Adrenal gland (tissue), 12 donors: ENCODE results near the gene ZNF738. TPM values are rescaled to one million over a fixed set of nuclear protein-coding genes. Genes with fewer than 3 reads are reported as not detected.

Experiments used
- DNase-seq, 7 donors: peaks; one replicate each; pipeline ENCODE4 v3.0.0-alpha.2; 2019 to 2020
- H3K27ac ChIP-seq, 5 donors: fragments of 200-600 bp; sonication (generic) in 4 of 5; 1 replicate in 3 of 5; 2 replicates in 2 of 5; pipeline versions ENCODE4 v1.5.1 to v1.8.0; 2016 to 2020; ENCODE audit warnings: mild to moderate bottlenecking in 1 of 5
- H3K27me3 ChIP-seq: fragments of 200-600 bp; 2 replicates; pipeline ENCODE4 v1.8.0; 2021
- H3K36me3 ChIP-seq, 2 donors: fragments of 200-600 bp; replicated peaks in 1 of 2; 1 replicate in 1 of 2; 2 replicates in 1 of 2; pipeline versions ENCODE4 v1.5.1 to v1.8.0; 2018 to 2022
- H3K4me1 ChIP-seq, 2 donors: fragments of 200-600 bp; replicated peaks in 1 of 2; 1 replicate in 1 of 2; 2 replicates in 1 of 2; pipeline versions ENCODE4 v1.5.1 to v1.8.0; 2018 to 2021
- H3K4me3 ChIP-seq, 4 donors: fragments of 200-600 bp; sonication (generic) in 3 of 4; one replicate each; pipeline ENCODE4 v1.5.1; 2016 to 2018
- H3K9me3 ChIP-seq, 3 donors: fragments of 200-600 bp; sonication (generic) in 1 of 3; replicated peaks in 1 of 3; 1 replicate in 2 of 3; 2 replicates in 1 of 3; pipeline versions ENCODE4 v1.5.1 to v1.8.0; 2016 to 2021
- POLR2A ChIP-seq, 2 donors: fragments of 450-650 bp; IDR thresholded peaks; one replicate each; pipeline ENCODE4 v1.6.1; 2017; ENCODE audit warnings: antibody characterized with exemption in 2 of 2, mild to moderate bottlenecking in 2 of 2, moderate library complexity in 1 of 2
- WGBS, 4 donors: extraction: QIAGEN DNeasy Blood & Tissue Kit in 2 of 4; methylation state at CpG; one replicate each; pipeline versions ENCODE4 v1.1.5 to v1.1.7; 2013 to 2017; 5-methylcytosine and 5-hydroxymethylcytosine counted together
- intact Hi-C, 2 donors: fragments of 100-400 bp; cut with DNase I; formaldehyde crosslinking; loops; one replicate each; pipeline versions ENCODE4 v1.14.1 to v1.15.0; 2022 to 2023
- polyA plus RNA-seq, 3 donors: library from polyadenylated mRNA; stranded (reverse); fragments of 200-250 nt in 2 of 3; fragments of 350-450 nt in 1 of 3; fragmentation: Illumina TruSeq in 1 of 3; extraction: RNeasy Lipid Tissue Mini Kit (QIAGEN cat#74804) in 1 of 3; gene quantifications; one replicate each; pipeline ENCODE4 v1.2.3, GENCODE V29; 2013 to 2014
- total RNA-seq, 9 donors: library from RNA; depleted of rRNA in 4 of 9; stranded (reverse); fragments of >200 nt in 4 of 9; fragments of 120-200 nt in 1 of 9; fragmentation: NEBNext Ultra II Directional in 1 of 9; extraction: Animal tissue kit (Norgen Biotek cat#: 25700) in 1 of 9; gene quantifications; one replicate each; pipeline versions ENCODE4 v1.1.0 to v1.2.4, GENCODE V29; 2013 to 2023
- TF ChIP-seq, protein P1 (sequence below), 6 experiments: fragments of 450-650 bp in 4 of 6; fragments of 200-600 bp in 2 of 6; sonication (generic) in 1 of 6; IDR thresholded peaks; 1 replicate in 5 of 6; 2 replicates in 1 of 6; pipeline versions ENCODE4 v1.5.1 to v1.8.0; 2016 to 2021; ENCODE audit warnings: antibody characterized with exemption in 6 of 6, mild to moderate bottlenecking in 2 of 6, moderate library complexity in 1 of 6
- donor health status: healthy with polysubstance abuse.
- donor health status: Bipolar disorder and iron deficiency.
- donor health status: DM: yes; HTN: yes; CAD: no.
- donor health status: DM: no; HTN: no; CAD: no.
- donor health status: DM: no; HTN: no; CAD: no.
- donor health status: DM: yes; HTN: yes; CAD: no.

The ZNF738 gene
- total and polyA plus RNA-seq, 12 donors, result 2.8 to 24.0 (median 4.8) TPM

GRCh38 chr19:21352830-21353229, 6.0 kb upstream of the ZNF738 start:
- no peaks in the 10 kb centered on the region for H3K9me3 ChIP-seq
- WGBS, 4 donors, result 33 to 72% (median 53%) methylated on average over 1 to 2 of the region's 2 CpGs
- intact Hi-C loops, result no loop called here
- no peak overlapping the region for H3K4me3 ChIP-seq
- H3K4me1 ChIP-seq, result no peaks in the 10 kb centered on the region
- H3K27ac ChIP-seq, result no peak overlapping the region
- H3K27me3 ChIP-seq, result no peaks in the 10 kb centered on the region
- no peak for DNase-seq
- TF ChIP-seq, protein P1, sequence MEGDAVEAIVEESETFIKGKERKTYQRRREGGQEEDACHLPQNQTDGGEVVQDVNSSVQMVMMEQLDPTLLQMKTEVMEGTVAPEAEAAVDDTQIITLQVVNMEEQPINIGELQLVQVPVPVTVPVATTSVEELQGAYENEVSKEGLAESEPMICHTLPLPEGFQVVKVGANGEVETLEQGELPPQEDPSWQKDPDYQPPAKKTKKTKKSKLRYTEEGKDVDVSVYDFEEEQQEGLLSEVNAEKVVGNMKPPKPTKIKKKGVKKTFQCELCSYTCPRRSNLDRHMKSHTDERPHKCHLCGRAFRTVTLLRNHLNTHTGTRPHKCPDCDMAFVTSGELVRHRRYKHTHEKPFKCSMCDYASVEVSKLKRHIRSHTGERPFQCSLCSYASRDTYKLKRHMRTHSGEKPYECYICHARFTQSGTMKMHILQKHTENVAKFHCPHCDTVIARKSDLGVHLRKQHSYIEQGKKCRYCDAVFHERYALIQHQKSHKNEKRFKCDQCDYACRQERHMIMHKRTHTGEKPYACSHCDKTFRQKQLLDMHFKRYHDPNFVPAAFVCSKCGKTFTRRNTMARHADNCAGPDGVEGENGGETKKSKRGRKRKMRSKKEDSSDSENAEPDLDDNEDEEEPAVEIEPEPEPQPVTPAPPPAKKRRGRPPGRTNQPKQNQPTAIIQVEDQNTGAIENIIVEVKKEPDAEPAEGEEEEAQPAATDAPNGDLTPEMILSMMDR (IDR thresholded peaks at IDR 0.05), result no peak
- TF ChIP-seq POLR2A (IDR thresholded peaks at IDR 0.05), result no peak
- H3K36me3 ChIP-seq, result no peaks in the 10 kb centered on the region

DNA sequence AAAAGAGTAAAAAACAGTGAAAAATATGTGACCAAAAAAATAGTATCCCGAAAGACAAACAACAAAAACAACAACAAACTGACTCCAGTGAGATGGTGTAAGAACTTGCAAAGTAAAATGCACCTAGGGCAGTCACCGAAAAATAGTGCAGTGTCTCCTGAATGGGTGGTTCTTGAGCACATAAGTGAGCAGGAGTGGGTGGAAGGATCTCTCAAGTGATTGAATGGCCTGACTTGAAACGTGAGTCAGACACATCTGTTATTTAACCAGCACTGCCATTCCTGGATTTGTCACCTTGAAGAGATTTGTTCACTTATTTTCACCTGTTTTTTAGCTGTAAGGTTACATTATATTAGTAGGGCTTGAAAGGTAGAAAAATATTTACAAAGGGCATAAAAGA, 3.5 kb downstream of the ZNF738 start:
- 82 to 91% (median 90%) methylated on average over 3 of the region's 3 CpGs for WGBS, 4 donors
- no peak for DNase-seq
- H3K27me3 ChIP-seq, result no peaks in the 10 kb centered on the region
- H3K4me3 ChIP-seq, result no peak overlapping the region
- peaks cover 0 to 4% of the 10 kb centered on the region in 2 donors for H3K4me1 ChIP-seq
- no peak for TF ChIP-seq POLR2A (IDR thresholded peaks at IDR 0.05)
- TF ChIP-seq, protein P1 (IDR thresholded peaks at IDR 0.05), result no peak
- intact Hi-C loops, result no loop called here
- H3K36me3 ChIP-seq, result peaks cover 0 to 8% of the 10 kb centered on the region in 2 donors
- no peak overlapping the region for H3K27ac ChIP-seq
- no peaks in the 10 kb centered on the region for H3K9me3 ChIP-seq

GRCh38 chr19:21383980-21384582, 25.3 kb downstream of the ZNF738 start:
- intact Hi-C loops, result no loop called here
- Histone ChIP-seq H3K4me1 (no peaks in the 10 kb centered on the region), H3K27me3 (no peaks in the 10 kb centered on the region), H3K9me3 (peaks cover 6 to 68% (median 13%) of the 10 kb centered on the region in 3 donors), H3K27ac (no peak overlapping the region), H3K36me3 (peaks cover 0 to 7% of the 10 kb centered on the region in 2 donors), H3K4me3 (peak overlapping the region in 1 of 4 donors; percentile 8)
- TF ChIP-seq POLR2A (IDR thresholded peaks at IDR 0.05), result no peak
- TF ChIP-seq, protein P1 (IDR thresholded peaks at IDR 0.05), result no peak
- no peak for DNase-seq
- 96 to 98% (median 97%) methylated on average over 4 of the region's 4 CpGs for WGBS, 4 donors

- Histone ChIP-seq H3K27ac (no peak overlapping the region), H3K27me3 (no peaks in the 10 kb centered on the region), H3K9me3 (no peaks in the 10 kb centered on the region), H3K4me3 (no peak overlapping the region), H3K4me1 (peaks cover 6 to 35% of the 10 kb centered on the region in 2 donors), H3K36me3 (no peaks in the 10 kb centered on the region)
- 91 to 94% (median 93%) methylated on average over 10 of the region's 10 CpGs for WGBS, 4 donors
- DNase-seq, result no peak
- intact Hi-C loops, result no loop called here
- TF ChIP-seq, protein P1 (IDR thresholded peaks at IDR 0.05), result no peak
- no peak for TF ChIP-seq POLR2A (IDR thresholded peaks at IDR 0.05)
These were observed 37.3 kb downstream of the ZNF738 start for GRCh38 chr19:21396121-21396520.
